ENCODE results near the gene POLG2.
"Not testable (repeated sequence)": the region's sequence is repeated elsewhere in the genome, so short reads cannot be mapped to it uniquely, and the experiment has no call there.

Gene POLG2

GRCh38 chr17:64480951-64481350 lies 15.9 kb downstream of the POLG2 start:
- no peak for DNase-seq

DNA sequence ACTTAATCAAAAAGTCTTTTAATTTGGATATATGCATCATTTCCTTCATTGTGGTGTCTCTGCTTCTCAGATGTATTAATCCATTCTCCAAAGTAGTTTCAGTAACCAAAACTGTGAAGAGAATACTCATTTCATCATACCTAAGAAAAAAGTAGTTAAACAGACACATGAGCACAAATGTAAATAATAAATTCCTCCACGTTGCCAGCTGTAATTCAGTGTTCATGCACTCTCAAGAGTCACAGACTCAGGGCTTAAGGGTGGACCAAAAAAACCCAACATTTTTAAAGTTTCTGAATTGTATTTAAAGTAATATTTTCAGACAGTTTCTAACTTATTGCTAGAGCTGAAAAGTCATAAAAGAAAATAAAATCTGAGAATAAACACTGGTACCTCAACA lies 19.0 kb downstream of the POLG2 start:
- no peak for DNase-seq

GRCh38 chr17:64472564-64472963 lies 24.3 kb downstream of the POLG2 start:
- DNase-seq = no peak

DNA sequence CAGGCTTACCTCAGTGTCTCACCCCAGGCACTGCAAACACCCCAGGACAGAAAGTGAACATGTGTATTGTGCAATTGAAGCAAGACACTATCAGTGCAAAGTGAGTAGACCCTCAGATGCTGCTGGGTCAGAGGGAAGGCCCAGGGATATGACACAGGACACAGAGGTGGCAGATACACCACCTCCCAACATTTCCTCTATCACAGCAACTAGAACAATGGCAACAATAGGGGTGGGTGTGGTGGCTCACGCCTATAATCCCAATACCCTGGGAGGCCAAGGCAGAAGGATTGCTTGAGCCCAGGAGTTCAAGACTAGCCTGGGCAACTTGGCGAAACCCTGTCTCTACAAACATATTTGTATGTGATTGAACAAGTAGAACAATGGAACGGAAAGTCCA lies 25.4 kb downstream of the POLG2 start:
- no peak for DNase-seq

DNA sequence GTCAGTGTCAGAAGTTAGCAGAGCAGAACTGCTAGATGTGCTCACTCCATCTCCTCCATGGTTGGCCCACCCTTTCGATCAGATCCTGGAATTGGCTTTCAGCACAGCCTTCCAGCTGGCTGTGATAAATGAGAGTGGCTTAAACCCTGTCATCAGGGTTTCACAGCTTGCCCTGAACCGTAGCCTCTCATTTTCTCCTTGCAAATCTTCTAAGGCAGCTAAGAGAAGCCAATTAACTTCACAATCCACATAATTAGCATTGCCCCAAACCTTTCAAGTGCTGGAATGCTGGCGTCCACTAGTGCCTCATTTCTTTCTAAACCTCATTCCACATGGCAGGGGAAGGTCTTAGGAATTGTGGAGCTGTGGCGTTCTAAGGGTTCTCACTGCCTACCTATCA lies 26.2 kb downstream of the POLG2 start:
- DNase-seq = no peak

- not testable (repeated sequence) for DNase-seq
These were observed 30.0 kb downstream of the POLG2 start for GRCh38 chr17:64466834-64467233.

DNA sequence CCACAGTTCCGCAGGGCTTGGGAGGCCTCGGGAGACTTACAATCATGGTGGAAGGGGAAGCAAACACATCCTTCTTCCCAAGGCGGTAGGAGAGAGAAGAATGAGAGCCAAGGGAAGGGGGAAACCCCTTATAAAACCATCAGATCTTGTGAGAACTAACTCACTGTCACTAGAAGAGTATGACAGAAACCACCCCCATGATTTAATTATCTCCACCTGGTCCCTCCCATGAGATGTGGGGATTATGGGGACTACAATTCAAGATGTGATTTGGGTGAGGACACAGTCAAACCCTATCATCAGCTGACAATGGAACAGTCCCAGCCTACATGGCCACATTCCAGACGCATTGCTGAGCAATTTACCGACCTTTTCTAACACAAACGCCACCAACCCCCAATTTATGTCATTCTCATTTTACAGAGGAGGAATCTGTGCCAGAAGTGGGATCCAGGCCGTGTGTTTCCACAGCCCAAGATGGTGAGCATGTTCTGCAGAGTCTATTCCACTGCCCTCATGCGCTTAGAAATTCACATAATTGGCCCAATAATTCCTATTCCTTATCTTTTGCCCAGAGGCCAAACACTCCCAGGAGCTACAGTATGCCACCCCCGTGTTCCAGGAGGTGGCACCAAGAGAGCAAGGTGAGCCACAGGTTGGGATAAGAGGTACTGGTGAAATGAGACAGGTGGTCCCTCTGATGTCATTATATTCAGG lies 30.7 kb downstream of the POLG2 start:
- no peak for DNase-seq

DNA sequence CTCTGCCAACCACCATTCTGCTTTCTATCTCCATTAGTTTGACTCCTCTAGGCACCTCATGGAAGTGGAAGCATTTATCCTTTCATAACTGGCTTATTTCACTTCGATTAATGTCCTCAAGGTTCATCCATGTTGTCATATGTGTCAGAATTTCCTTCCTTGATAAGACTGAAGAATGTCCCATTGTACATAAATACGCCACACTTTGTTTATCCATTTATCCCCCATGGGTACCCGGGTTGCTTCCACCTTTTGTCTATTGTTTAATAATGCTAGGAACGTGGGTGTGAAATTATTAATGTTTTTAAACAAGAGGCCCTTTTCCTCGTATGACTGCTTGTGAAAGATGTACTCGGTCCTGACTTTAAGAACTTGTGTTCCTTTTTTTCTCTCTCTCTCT lies 35.1 kb downstream of the POLG2 start:
- DNase-seq = no peak

GRCh38 chr17:64460955-64461354 lies 35.9 kb downstream of the POLG2 start:
- no peak for DNase-seq

DNA sequence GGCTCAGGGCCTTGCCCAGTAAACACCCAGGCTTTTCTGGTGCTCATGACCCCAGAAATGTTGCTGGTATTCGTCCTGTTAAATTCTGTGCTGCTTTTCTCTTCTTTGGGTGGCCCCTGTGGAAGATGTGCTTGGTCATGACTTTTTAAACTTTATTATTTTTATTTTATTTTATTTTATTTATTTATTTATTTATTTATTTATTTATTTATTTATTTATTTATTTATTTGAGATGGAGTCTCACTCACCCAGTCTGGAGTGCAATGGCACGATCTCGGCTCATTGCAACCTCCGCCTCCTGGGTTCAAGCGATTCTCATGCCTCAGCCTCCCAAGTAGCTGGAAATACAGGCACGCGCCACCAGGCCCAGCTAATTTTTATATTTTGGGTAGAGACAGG lies 37.0 kb downstream of the POLG2 start:
- DNase-seq = not testable (repeated sequence)

DNA sequence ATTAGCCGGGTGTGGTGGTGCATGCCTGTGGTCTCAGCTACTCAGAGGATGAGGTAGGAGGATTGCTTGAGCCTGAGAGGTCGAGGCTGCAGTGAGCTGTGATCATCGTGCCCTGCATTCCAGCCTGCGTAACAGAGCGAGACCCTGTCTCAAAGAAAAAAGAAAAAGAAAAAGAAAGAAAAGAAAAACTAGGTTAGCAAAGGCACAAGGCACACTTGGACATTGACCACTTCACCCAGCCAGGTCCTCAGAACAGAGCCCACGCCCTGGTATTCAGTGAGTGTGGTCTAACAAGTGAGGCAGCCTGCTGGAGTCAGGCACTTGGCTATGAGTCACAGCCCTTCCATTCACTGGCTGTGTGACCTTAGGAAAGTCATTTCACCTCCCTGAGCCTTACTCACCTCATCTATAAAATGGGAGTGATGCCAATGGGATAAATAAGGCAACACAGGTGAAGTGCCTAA lies 37.5 kb downstream of the POLG2 start:
- DNase-seq = no peak

DNA sequence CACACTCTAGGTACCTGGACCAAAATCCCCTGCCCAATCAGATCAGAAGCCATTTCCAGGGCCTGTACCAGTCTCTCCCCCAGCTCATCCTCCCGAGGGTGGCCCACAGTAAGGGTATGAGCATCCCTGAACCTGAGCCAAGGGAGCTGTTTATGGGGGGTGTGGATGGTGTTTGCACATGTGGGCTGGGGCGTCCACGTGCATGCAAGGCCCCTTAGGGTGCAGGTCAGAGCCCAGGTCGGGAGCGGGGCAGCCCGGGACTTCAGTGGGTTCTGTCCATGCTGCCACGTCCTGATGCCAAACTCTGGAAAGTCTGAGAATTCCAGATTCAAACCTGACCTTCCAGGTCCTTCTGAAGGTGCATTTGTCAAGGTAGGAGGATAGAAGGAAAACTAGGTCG lies 38.1 kb downstream of the POLG2 start:
- DNase-seq = no peak

DNA sequence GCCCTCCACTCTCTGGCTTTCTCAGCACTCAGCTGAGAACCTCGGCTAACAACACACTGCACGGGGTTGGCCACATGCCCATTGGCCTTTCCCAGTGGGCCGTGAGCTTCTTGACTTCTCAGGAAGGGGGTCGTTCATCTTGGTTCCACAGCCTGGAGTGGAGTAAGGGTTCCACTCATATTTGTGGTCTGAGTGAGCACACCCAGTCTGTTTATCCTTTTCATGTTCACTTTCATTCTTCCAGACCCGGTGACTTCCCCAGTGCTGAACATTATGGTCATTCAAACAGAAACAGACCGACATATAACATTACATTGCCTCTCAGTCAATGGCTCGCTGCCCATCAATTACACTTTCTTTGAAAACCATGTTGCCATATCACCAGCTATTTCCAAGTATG lies 39.7 kb downstream of the POLG2 start:
- DNase-seq = no peak

- DNase-seq = no peak
These were observed 40.6 kb downstream of the POLG2 start for GRCh38 chr17:64455993-64456885.

GRCh38 chr17:64449545-64449944 lies 47.3 kb downstream of the POLG2 start:
- no peak for DNase-seq

DNA sequence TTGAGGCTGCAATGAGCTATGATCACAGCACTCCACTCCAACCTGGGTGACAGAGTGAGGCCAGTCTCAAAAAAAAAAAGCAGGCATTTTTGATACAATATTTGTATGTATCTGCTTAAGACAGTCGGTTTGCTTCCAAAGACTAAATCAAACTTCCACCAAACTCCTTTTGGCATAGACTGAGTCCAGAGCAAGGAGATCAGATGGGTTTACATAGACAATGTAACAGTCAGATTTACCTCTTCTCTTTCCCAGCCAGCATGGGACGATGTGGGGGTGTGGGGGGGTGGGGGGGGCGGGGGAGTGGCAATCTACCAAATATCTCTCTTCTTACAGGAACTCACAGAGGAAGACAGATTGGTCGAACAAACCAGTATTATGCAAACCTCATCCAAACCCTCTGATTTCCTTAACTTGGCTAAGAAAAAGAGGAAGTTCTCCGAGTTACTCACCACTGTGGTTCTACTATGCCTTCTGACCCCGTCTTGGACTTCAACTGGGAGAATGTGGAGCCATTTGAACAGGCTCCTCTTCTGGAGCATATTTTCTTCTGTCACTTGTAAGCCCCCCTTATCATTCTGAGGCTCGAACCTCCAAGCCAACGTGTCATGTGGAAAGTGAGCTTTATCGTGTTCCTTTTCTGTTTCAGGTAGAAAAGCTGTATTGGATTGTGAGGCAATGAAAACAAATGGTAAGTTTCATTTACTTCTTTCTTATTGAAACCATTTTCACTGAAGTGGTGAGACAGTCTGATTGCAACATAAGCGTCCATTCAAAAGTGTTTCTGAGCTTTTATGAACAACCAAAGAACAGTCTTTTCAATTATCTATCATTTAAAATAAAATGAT lies 48.0 kb downstream of the POLG2 start, which contains the start of gene MILR1:
Gene MILR1, plus strand, starts transcription at position 451 of the 848 bp plus-strand sequence. Its CDS starts 54 bp downstream, at position 505.
- no peak for DNase-seq

DNA sequence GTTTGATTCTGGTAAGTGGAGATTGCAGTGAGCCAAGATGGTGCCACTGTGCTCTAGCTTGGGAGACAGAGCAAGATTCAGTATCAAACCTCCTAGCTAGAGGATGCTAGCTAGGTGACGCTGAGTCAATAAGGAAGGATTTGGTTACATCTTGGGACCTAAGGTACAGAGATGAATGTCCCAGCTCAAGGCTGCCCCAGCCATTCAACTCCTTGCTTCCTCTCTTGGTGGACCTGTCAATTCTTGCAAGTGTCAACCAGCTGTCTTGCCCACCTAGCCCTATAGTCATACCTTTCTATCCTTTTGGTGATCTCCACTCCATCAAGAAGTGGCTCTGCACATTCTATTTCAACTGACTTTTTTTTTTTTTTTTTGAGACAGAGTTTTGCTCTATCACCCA lies 49.3 kb downstream of the POLG2 start:
- DNase-seq = no peak

DNA sequence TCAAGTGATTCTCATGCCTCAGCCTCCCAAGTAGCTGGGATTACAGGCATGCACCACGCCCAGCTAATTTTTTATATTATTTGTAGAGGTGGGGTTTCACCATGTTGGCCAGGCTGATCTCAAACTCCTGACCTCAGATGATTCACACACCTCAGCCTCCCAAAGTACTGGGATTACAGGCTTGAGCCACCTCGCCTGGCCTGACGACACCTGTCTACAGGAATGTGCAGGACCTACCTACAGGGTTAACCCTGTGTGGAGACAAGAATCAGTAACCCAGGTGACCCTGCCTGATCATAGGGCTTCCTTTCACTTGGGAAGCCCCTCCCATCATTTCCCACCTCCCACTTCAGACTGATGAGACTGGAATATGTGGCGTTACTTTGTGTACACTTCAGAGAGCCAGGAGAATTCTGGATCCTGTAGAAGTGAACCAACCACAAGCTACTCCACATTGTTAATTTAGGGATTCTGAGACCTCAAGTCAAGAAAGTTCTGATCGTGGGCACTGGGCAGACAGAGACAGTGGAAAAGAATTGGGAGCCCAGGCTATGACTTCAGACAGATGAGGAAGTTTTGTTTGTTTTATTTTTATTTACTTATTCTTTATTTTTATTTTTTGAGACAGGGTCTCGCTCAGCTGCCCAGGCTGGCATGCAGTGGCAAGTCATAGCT lies 53.6 kb downstream of the POLG2 start:
- DNase-seq = no peak

DNA sequence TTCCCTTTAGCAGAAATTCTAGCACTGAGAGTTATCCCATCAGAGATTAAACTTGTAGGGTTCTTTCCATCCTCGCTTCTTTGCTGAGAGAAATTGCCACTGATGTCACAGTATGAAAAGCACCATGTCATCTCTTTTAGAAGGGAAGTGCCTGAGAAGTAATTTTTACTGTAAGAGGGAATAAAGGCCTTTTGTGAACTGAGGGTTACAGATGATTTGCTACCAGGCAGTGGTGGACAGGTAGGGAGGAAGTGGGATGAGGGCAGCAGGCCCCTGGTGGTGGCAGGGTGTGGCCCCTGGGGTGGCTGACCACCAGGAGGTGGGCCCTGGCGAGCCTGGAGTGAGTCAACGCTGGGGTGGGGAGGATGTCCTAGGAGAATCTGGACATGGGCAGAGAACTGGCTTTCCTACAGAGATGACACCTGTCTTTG lies 54.3 kb downstream of the POLG2 start:
- DNase-seq = no peak

DNA sequence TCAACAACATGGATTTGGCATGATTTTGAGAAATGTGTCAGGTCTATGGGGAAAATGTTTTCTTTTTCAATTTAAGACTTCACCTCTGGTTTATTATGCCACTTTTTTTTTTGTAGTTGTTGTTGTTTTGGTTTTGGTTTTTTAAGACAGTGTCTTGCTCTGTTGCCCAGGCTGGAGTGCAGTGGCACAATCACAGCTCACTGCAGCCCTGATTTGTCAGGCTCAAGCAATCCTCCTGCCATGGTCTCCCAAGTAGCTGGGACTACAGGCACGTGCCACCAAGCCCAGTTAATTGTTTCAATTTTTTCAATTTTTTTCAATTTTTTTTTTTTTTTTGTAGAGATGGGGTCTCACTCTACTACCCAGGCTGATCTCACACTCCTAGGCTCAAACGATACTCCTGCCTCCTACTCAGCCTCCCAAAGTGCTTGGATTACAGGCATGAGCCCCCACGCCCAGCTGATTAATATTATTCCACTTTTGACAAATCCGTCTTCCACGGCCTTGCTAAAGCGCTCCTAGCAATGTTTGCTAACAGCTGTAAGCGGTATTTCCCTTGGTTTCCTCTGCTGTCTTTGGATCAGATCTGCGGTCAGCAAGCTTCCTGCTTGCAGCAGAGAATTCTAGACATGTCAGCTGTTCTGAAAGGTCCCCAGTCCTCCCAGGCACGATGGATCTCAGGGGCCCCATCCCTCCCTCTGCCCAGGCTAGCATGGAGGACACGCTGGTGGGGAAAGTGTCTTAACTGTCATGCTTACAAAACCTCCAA lies 54.9 kb downstream of the POLG2 start:
- no peak for DNase-seq

- no peak for DNase-seq
These were observed 56.9 kb downstream of the POLG2 start for GRCh38 chr17:64439956-64440355.

DNA sequence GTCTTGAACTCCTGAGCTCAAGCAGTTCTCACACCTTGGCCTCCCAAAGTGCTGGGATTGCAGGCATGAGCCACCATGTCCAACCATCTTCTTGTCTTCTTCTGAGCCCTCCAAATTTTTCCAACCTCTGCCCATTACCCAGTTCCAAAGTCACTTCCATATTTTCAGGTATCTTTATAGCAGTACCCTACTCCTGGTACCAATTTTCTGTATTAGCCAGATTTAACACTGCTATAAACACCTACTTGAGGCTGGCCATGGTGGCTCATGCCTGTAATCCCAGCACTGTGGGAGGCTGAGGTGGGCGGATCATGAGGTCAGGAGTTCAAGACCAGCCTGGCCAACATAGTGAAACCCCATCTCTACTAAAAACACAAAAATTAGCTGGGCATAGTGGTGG lies 57.3 kb downstream of the POLG2 start:
- DNase-seq = not testable (repeated sequence)

Data from DMS 273 treated with DMSO at 0.1 percent for 48 hours (cell line).